GM19455 (cell line): ENCODE data around the gene NMU.
"Not testable (repeated sequence)": the region's sequence is repeated elsewhere in the genome, so short reads cannot be mapped to it uniquely, and the experiment has no call there.

ENCODE experiments used
- ATAC-seq: cut with Tn5 transposase; IDR thresholded peaks from one replicate; pipeline ENCODE4 v1.9.1; 2021; ENCODE audit not compliant: unreplicated experiment

NMU gene

GRCh38 chr4:55625835-55626234, 10.3 kb downstream of the NMU start:
- no peak for ATAC-seq

- not testable (repeated sequence) for ATAC-seq
These were observed 12.0 kb downstream of the NMU start for GRCh38 chr4:55624063-55624462.

DNA sequence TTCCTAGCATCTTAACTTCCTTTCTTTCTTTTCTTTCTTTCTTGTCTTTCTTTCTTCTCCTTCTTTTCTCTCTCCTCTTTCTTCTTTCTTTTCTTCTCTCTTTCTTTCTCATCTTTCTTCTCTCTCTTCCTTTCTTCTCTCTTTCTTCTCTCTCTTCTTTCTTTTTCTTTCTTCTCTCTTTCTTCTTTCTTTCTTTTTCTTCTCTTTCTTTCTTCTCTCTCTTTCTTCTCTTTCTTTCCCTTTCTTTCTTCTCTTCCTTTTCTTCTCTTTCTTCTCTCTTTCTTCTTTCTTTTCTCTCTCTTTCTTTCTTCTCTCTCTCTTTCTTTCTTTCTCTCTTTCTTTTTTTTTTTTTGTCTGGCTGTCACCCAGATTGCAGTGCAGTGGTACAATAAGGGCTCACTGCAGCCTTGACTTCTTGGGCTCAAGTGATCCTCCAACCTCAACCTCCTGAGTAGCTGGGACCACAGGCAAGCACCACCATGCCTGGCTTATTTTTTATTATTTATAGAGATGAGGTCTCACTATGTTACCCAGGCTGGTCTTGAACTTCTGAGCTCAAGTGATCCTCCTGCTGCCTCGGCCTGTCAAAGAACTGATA, 17.5 kb downstream of the NMU start:
- ATAC-seq = no peak

DNA sequence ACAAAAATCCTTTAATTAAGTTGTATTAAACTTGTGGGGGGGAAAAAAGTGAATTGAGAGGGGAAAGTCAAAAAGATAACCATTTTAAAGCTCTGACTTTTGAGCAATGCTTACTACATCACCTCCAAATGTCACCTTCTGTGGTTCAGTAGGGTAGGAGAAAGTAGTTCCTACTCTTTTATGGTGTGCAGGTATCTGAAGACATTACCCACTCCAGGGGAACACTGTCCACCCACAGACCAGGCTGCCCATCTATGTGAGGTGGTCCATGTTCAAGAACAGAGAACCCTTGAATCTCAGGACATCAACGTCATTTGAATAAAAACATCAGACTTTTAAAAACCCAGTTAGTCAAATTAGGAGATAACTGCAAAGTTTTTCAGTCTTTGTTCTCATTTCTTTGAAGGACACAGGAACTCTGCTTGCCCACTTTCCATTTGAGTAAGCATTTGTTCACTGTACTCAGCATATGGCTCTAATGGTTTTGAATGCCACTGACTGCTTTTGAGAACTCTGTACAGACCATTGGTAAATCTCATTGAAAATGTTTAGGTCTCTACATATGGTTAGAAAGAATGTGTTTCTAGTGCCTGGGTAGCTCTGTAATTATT, 18.4 kb downstream of the NMU start:
- ATAC-seq = peak; percentile 99

GRCh38 chr4:55615008-55615407, 21.1 kb downstream of the NMU start:
- no peak for ATAC-seq

DNA sequence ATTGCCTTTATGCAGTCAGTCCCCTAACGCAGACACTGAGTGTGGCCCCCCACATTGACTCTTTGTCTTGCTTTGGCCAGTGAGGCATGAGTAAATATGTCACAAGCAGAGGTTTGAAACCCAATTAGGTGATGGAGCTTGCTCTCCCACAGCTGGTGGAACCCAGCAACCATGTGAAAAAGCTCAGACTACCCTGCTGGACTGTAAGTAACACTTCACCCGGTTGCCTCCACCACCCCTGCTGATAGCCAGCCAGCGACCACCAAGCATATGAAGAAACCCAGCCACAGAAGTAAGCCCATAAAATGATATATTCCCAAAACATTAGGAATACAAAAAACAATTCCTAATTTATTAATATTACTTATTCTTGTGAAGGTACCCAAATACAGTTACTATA, 22.5 kb downstream of the NMU start:
- no peak for ATAC-seq

- no peak for ATAC-seq
These were observed 23.8 kb downstream of the NMU start for GRCh38 chr4:55612341-55612740.

DNA sequence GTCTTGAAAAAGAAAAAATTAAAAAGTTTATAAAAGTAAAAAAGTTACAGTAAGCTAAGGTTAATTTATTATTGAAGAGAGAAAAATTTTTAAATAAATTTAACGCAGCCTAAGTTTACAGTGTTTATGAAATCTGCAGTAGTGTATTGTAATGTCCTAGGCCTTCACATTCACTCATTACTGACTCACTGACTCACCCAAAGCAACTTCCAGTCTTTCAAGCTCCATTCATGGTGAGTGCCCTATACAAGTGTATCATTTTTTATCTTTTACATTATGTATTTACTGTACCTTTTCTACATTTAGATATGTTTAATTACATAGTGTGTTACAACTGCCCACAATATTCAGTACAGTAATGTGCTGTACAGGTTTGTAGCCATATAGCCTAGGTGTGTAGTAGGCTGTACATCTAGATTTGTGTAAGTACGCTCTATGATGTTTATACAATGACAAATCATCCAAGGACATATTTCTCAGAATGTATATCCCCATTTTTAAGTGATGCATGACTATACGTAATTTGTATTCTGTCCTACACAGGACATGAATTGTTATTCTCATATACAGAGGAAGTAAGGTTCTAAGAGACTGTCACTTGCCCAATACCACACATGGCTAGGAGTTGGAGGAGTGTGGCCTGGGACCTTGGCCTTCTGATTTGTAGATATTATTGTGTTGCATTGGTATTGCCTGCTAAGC, 24.6 kb downstream of the NMU start:
- ATAC-seq = no peak

- ATAC-seq = no peak
These were observed 25.7 kb downstream of the NMU start for GRCh38 chr4:55610381-55610780.

DNA sequence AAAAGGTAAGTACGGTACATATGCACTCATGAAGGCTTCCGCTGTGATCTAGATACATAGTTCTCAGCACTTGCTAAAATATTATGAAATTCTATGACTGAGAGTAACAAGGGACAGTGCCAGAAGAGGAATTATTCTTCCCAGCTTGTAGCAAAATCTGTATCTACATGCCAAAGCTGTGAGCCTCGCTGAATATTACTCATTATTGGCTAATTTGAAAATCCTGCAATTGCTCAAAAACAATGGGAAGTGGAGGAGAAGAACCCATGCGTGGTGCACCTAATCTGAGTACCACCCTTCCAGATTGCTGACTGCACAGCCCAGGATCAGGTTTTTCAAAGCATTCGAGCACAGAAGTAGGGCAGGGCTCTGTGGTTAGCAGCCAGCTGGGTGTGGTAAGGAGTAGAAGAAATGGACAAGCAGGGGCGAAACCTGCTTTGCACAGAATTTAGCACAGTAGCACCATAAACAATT, 26.7 kb downstream of the NMU start:
- ATAC-seq = no peak

DNA sequence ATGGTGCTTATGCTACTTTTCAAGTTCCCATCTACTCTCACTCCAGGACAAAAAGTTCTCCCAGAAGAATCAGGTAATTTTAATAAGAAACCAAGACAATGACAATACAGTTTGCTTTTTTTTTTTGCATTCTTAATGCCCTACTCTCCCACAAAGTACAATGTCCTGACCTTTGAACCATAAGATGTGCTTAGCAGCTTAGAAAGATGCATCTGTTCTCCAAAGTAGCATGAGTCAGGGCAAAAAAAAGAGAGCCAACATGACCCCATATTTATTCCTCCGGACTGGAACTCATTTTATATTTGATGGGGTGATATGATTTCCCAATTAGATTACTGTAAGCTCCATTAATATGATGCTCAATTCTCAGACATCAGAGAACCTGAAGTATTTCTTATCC, 27.5 kb downstream of the NMU start:
- no peak for ATAC-seq

DNA sequence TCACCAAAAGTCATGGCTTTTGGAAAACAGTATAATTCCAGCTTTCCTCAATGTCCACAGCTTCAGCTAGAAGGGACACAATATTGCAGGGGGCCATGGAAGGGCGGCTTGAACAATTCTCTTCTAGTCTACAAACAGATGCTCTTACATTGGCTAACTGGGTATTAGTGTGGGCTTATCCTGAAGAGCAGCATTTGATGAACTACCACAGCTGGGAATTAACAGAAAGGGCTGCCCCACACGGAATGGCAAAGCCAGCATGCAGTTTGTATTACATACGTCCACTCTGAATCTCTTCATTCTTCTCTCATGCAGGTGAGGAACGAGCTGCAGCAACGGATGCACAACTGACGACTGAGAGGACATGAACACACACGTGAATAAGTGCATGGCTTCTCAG, 31.1 kb downstream of the NMU start:
- ATAC-seq = no peak

GRCh38 chr4:55600640-55601039, 35.5 kb downstream of the NMU start:
- ATAC-seq = no peak

GRCh38 chr4:55598641-55599040, 37.5 kb downstream of the NMU start:
- no peak for ATAC-seq

- ATAC-seq = no peak
These were observed 44.1 kb downstream of the NMU start, which contains the start of gene PDCL2 for GRCh38 chr4:55592014-55592413. PDCL2 (minus strand) TSS chr4:55592245; CDS start chr4:55592109, 136 bp downstream.

DNA sequence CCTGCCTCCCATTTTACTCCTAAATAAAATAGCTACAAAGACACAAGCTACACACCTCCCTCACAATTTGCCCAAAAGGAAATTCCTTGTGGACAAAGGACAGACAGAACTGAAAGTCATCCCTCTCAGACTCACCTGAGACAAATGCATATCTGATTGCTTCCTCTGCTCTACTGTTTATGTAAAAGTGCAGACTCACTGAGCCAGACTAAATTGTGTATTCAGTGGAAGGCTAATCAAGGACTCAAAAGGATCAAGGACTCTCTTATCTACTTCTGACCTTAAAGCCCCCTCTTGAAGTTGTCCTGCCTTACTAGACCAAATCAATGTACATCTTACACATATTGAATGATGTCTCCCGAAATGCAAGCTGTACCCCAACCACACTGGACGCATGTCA, 47.9 kb downstream of the NMU start:
- no peak for ATAC-seq

DNA sequence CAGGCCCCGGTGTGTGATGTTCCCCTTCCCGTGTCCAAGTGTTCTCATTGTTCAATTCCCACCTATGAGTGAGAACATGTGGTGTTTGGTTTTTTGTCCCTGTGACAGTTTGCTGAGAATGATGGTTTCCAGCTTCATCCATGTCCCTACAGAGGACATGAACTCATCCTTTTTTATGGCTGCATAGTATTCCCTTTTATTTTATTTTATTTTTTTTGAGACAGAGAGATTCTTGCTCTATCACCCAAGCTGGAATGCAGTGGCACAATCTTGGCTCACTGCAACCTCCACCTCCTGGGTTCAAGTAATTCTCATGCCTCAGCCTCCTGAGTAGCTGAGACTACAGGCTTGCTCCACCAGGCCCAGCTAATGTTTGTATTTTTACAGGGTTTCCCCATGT, 53.3 kb downstream of the NMU start:
- ATAC-seq = not testable (repeated sequence)

DNA sequence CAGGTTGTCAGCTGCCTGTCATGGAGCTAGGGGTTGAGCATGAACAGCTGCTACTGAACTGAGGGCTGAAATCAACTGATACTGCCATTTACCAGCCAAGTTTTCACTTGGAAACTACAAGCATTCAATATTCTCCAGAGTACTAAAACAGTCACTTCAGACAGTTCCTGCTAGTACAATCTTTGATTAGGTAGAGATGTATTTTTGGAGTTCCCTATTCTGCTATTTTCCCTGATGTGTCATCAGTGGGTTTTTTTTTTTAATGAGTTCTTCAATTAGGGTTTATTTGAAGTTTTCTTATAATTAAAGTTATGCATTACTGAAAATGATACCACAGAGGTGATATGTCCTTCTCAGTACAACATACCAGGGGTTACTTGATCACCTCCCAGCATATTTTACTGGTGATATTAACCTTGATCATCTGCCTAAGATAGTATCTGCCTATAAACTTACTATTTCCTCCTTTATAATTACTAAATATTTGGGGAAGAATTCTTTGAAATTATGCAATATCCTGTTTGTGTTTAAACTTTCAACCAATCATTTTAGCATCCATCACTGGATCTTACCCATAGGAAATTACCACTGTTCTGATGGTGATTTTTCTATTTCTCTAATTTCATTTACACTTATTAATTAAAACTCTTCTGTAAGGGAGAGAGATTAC, 57.6 kb downstream of the NMU start:
- no peak for ATAC-seq

DNA sequence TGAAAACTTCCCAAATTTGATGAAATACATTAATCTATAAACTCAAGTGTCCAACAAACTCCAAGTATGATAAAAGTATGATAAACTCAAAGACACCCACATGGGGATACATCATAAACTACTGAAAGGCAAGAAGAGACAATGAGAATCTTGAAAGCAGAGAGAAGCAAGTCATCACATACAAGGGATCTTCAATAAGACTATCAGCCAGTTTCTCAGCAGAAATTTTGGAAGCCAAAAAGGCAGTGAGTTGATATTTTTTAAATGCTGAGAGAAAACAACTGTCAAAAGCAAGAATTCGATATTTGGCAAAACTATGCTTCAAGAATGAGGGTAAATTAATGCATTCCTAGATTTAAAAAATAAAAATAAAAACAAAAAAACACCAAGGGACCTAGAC, 60.6 kb downstream of the NMU start:
- ATAC-seq = no peak

- no peak for ATAC-seq
These were observed 61.8 kb downstream of the NMU start for GRCh38 chr4:55574252-55574651.

GRCh38 chr4:55571806-55572205, 64.3 kb downstream of the NMU start:
- no peak for ATAC-seq
